Pancreas (tissue), 10 donors: Measurements from ENCODE around the gene OGA. TPM values are rescaled to one million over a fixed set of nuclear protein-coding genes. Genes with fewer than 3 reads are reported as not detected.
A peak's percentile ranks its signal among the peaks of the same experiment; 100 is the strongest.

Source experiments
- ATAC-seq, 4 donors: fragments of 200-7000 bp; cut with Tn5 transposase; one replicate each; pipeline versions ENCODE4 v1.8.0 to v1.9.1; 2020; ENCODE audit warnings: mild to moderate bottlenecking in 4 of 4, moderate library complexity in 4 of 4
- DNase-seq, 6 donors: peaks; one replicate each; pipeline ENCODE4 v3.0.0-alpha.2; 2020
- FAIRE-seq: peaks from 2 replicates; lab custom pipeline; 2012; peaks lifted over from hg19 to GRCh38; lab: Jason Lieb, UNC
- H3K27ac ChIP-seq, 4 donors: fragments of 200-600 bp; sonication (generic); 1 replicate in 3 of 4; 2 replicates in 1 of 4; pipeline versions ENCODE4 v1.5.0 to v1.8.0; 2020
- H3K27me3 ChIP-seq, 4 donors: fragments of 200-600 bp; one replicate each; pipeline ENCODE4 v1.8.0; 2021
- H3K36me3 ChIP-seq, 3 donors: fragments of 200-600 bp; sonication (generic) in 1 of 3; one replicate each; pipeline versions ENCODE4 v1.5.0 to v1.8.0; 2020 to 2021
- H3K4me1 ChIP-seq, 3 donors: fragments of 200-600 bp; one replicate each; pipeline ENCODE4 v1.8.0; 2021
- H3K4me3 ChIP-seq, 4 donors: fragments of 200-600 bp; sonication (generic) in 2 of 4; one replicate each; pipeline versions ENCODE4 v1.5.0 to v1.8.0; 2020 to 2021
- H3K9me3 ChIP-seq, 4 donors: fragments of 200-600 bp; one replicate each; pipeline ENCODE4 v1.8.0; 2021
- WGBS, 2 donors: extraction: QIAGEN DNeasy Blood & Tissue Kit; methylation state at CpG; one replicate each; pipeline ENCODE4 v1.1.7; 2013; 5-methylcytosine and 5-hydroxymethylcytosine counted together
- intact Hi-C, 3 donors: fragments of 100-400 bp; cut with DNase I; formaldehyde crosslinking; loops; one replicate each; pipeline versions ENCODE4 v1.11.1 to v1.14.2; 2022
- polyA plus RNA-seq, 2 donors: library from polyadenylated mRNA; stranded (reverse); fragments of 200-250 nt; gene quantifications; one replicate each; pipeline ENCODE4 v1.2.3, GENCODE V29; 2013
- total RNA-seq, 6 donors: library from RNA; stranded (reverse); fragmentation: NEBNext Ultra II Directional in 4 of 6; extraction: Animal tissue kit (Norgen Biotek cat#: 25700) in 4 of 6; gene quantifications; one replicate each; pipeline versions ENCODE4 v1.2.1 to v1.2.4, GENCODE V29; 2021 to 2023
- TF ChIP-seq, protein P1 (sequence below), 4 donors: fragments of 200-600 bp; sonication (generic) in 3 of 4; IDR thresholded peaks; one replicate each; pipeline versions ENCODE4 v1.5.0 to v1.8.0; 2021; ENCODE audit warnings: antibody characterized with exemption in 4 of 4
- donor health status: healthy with polysubstance abuse.
- donor health status: DM: no; HTN: no; CAD: no; lungs with moderate emphysema.
- donor health status: DM: no; HTN: no; CAD: no.
- donor health status: control.
- donor health status: control.
- donor health status: Bipolar disorder and iron deficiency.
- donor health status: DM: yes; HTN: yes; CAD: no.
- donor health status: DM: no; HTN: no; CAD: no.
- donor health status: DM: no; HTN: no; CAD: no.
- donor health status: DM: yes; HTN: yes; CAD: no.

The OGA gene
- total and polyA plus RNA-seq, 8 donors, result 29.3 to 57.3 (median 32.2) TPM

DNA sequence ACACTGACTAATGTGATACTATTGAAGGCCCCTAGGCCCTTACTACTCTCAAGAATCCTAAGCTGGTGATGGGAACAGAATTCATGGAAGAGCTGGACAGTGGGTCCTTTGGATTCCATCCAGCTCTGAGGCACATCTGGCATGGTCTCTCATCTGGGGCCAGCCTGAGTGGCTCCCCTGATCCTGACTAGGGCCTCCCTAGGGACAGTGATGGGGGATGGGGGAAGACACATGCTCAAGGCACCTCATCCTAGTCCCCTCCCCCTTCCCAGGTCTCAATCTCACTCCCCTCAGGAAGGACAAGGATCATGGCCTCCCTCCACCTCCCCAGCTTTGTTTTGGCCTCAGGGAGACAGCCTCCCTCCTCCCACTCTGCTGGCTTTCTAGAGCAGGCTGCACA, 23.6 kb upstream of the OGA start:
- Histone ChIP-seq H3K4me1 (peaks cover 0 to 3% (median 0%) of the 10 kb centered on the region in 3 donors), H3K4me3 (no peak overlapping the region), H3K27ac (no peak overlapping the region), H3K36me3 (no peaks in the 10 kb centered on the region), H3K9me3 (no peaks in the 10 kb centered on the region), H3K27me3 (no peaks in the 10 kb centered on the region)
- intact Hi-C loops, result loop anchor here in 1 of 3 donors (10.0 kb wide), 1 partner anchor 173 kb away; no protein-coding TSS in a partner anchor
- TF ChIP-seq, protein P1, sequence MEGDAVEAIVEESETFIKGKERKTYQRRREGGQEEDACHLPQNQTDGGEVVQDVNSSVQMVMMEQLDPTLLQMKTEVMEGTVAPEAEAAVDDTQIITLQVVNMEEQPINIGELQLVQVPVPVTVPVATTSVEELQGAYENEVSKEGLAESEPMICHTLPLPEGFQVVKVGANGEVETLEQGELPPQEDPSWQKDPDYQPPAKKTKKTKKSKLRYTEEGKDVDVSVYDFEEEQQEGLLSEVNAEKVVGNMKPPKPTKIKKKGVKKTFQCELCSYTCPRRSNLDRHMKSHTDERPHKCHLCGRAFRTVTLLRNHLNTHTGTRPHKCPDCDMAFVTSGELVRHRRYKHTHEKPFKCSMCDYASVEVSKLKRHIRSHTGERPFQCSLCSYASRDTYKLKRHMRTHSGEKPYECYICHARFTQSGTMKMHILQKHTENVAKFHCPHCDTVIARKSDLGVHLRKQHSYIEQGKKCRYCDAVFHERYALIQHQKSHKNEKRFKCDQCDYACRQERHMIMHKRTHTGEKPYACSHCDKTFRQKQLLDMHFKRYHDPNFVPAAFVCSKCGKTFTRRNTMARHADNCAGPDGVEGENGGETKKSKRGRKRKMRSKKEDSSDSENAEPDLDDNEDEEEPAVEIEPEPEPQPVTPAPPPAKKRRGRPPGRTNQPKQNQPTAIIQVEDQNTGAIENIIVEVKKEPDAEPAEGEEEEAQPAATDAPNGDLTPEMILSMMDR (IDR thresholded peaks at IDR 0.05), result no peak
- no peak for DNase-seq
- ATAC-seq, result no peak
- no peak for FAIRE-seq

DNA sequence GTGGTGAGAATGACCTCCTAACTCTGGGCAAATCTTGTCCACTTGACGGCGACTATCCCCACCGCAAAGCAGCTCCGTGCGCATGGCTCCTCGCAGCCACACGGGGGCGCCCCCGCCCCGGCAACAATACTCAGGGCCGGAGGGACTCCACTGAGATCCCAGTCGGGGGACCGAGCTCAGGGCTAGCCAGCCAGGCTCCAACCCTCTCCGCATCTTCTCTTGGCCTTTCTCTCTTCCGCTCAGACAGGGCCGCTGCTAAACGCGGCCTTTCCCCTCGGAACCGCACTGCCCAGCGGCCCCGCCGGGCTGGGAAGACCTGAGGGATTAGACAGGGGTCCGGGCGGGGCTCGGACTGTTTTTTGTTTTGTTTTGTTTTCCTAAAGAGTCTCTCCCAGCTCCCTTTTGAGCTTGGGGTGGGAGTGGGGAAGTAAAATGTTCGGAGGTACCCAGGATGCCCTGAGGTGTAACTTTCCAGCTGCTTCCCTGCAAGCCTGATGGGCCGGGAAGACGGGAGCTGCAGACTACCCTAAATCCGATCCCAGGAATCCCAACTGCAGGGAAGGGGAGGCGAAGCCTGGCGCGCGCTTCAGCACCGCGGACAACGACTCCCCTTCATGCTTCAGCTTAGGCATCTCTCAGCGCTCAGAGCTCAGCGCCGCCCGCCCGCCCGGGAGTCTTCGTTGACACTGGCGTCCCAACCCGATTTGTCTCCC, 22.7 kb upstream of the OGA start:
- DNase-seq (peak; percentile 57 to 90 (median 76)), ATAC-seq (peak; percentile 84 to 94 (median 90)), FAIRE-seq (no peak)
- H3K27ac ChIP-seq, result no peak overlapping the region
- TF ChIP-seq, protein P1 (IDR thresholded peaks at IDR 0.05), result peak; percentile 84 to 91 (median 88)
- no peaks in the 10 kb centered on the region for H3K36me3 ChIP-seq
- 4 to 6% methylated on average over 46 of the region's 46 CpGs for WGBS, 2 donors
- no peaks in the 10 kb centered on the region for H3K9me3 ChIP-seq
- intact Hi-C loops, result loop anchor here in 1 of 3 donors (10.0 kb wide), 1 partner anchor 174 kb away; no protein-coding TSS in a partner anchor
- peaks cover 0 to 3% (median 0%) of the 10 kb centered on the region in 3 donors for H3K4me1 ChIP-seq
- no peaks in the 10 kb centered on the region for H3K27me3 ChIP-seq
- H3K4me3 ChIP-seq, result peak overlapping the region in 3 of 4 donors; percentile 10 to 47 (median 11)

DNA sequence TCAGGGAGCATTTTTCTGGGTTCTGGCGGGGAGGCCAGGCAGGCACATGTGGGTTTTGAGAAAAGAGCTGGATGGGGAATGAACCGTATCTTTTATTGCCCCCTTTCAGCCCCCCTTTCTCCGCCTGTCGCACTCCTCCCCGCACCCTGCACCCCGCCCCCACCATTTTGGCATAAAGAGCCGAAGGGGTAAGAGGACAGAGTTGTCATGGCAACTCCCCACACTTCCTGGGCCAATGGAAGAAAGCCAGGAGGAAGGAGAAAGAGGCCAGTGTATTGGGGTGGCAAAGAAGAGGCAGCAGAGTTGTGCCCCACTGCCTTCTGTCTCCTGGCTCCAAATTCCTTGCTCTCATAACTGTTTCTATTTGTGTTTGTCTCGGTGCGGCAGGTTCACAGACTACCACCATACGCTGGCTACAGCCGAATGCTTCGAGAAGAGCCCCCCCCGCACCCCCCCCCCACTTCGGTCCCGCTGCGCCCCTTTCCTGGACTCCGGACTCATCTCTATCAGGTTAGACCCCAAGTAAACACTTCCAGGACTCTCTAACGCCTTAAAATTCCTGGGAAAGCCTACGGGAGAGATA, 21.9 kb upstream of the OGA start:
- no peak for FAIRE-seq
- TF ChIP-seq, protein P1 (IDR thresholded peaks at IDR 0.05), result no peak
- no peaks in the 10 kb centered on the region for H3K27me3 ChIP-seq
- ATAC-seq, result peak in 3 of 4 donors; percentile 1 to 7 (median 2)
- peaks cover 0 to 3% (median 0%) of the 10 kb centered on the region in 3 donors for H3K4me1 ChIP-seq
- peak in 1 of 6 donors; percentile 13 for DNase-seq
- no peaks in the 10 kb centered on the region for H3K36me3 ChIP-seq
- H3K27ac ChIP-seq, result no peak overlapping the region
- H3K4me3 ChIP-seq, result peak overlapping the region in 2 of 4 donors; percentile 17 to 47
- intact Hi-C loops, result loop anchor here in 1 of 3 donors (10.0 kb wide), 1 partner anchor 175 kb away; no protein-coding TSS in a partner anchor
- H3K9me3 ChIP-seq, result no peaks in the 10 kb centered on the region
- 1 to 6% methylated on average over 12 to 19 of the region's 19 CpGs for WGBS, 2 donors

DNA sequence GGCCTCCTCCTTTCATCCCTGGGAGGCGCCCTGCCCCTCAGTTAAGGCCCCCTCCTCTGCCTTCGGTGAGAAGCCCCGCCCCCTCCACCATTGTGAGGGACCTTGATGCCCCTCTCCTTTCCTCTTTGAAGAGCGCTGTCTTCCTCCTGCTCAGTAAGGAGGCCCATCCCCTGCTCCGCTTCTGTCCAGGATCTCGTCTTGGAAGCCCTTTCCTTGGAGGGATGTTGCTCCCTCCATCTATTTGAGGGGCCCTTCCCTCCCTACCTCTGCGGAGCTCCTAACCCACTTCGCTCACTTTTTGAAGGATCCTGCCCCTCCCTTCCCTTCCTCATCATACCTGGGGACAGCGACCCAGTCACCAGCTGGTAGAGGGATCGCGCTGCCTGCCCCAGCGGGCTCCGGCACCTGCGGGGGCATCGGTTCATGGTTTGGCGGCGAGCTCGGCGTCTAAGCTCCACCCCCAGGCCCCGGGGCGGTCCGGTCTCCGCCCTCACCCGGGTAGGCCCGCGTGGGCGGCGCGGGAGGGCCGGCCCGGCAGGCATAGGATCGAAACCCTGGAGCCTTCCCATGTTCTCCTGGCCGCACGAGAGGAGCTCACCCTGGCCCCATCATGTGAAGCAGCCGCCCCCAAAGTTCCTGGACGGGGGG, 21.3 kb upstream of the OGA start:
- Histone ChIP-seq H3K27me3 (no peaks in the 10 kb centered on the region), H3K36me3 (no peaks in the 10 kb centered on the region), H3K4me3 (peak overlapping the region in 2 of 4 donors; percentile 17 to 47), H3K9me3 (no peaks in the 10 kb centered on the region), H3K27ac (no peak overlapping the region), H3K4me1 (peaks cover 0 to 3% (median 0%) of the 10 kb centered on the region in 3 donors)
- intact Hi-C loops, result loop anchor here in 2 of 3 donors (10.0 kb wide), 1 partner anchor 175 kb away; no protein-coding TSS in a partner anchor
- 19% methylated on average over 29 to 36 of the region's 36 CpGs for WGBS, 2 donors
- TF ChIP-seq, protein P1 (IDR thresholded peaks at IDR 0.05), result no peak
- peak; percentile 51 to 63 (median 56) for ATAC-seq
- FAIRE-seq, result no peak
- DNase-seq, result peak in 5 of 6 donors; percentile 17 to 79 (median 57)
